Endothelial cell of umbilical vein (primary cell): ENCODE measurements around the gene MYH15. TPM values are rescaled to one million over a fixed set of nuclear protein-coding genes. Genes with fewer than 3 reads are reported as not detected.

ENCODE experiments used
- BruUV-seq: library from RNA; stranded (reverse); fragments of 400-500 nt; replicated peaks from 2 replicates; lab custom pipeline; 2021; lab: Mats Ljungman, UMichigan
- CTCF ChIA-PET: fragments of 300-600, 350-600 bp; sonication (Branson Sonifier 250); formaldehyde crosslinking; loops from one replicate; lab custom pipeline; 2021; ENCODE audit warnings: antibody characterized with exemption, inconsistent platforms; lab: Charles Lee
- POLR2A ChIA-PET: fragments of 300-600, 350-600 bp; sonication (Branson Sonifier 250); formaldehyde crosslinking; loops from one replicate; lab custom pipeline; 2021; ENCODE audit warnings: antibody characterized with exemption, inconsistent platforms; lab: Charles Lee
- DNase-seq: peaks from one replicate; pipeline ENCODE4 v3.0.0-alpha.2; 2011; ENCODE audit warnings: low read depth, low spot score
- FAIRE-seq: peaks from 2 replicates; lab custom pipeline; 2011; peaks lifted over from hg19 to GRCh38; lab: Jason Lieb, UNC
- H2AFZ ChIP-seq: 2 replicates; pipeline ENCODE4 v1.6.0; 2012; ENCODE audit warnings: low read depth, low read length, control low read depth, inconsistent platforms
- H3K27ac ChIP-seq: 2 replicates; pipeline ENCODE4 v1.5.1; 2011; ENCODE audit warnings: low read depth, mild to moderate bottlenecking, control low read depth, low read length, moderate library complexity; ENCODE audit not compliant: insufficient read depth
- H3K27me3 ChIP-seq, 2 experiments: 2 replicates each; pipeline versions ENCODE4 v1.6.0 to v1.6.1; 2011; ENCODE audit warnings: low read length in 2 of 2, mixed read lengths in 1 of 2; ENCODE audit not compliant: control insufficient read depth in 2 of 2, insufficient read depth in 2 of 2
- H3K36me3 ChIP-seq, 2 experiments: 2 replicates in 1 of 2; 3 replicates in 1 of 2; pipeline ENCODE4 v1.5.1; 2011; ENCODE audit warnings: low read length in 2 of 2, mild to moderate bottlenecking in 1 of 2, moderate library complexity in 1 of 2; ENCODE audit not compliant: control insufficient read depth in 2 of 2, insufficient read depth in 2 of 2; ENCODE audit errors: extremely low read depth in 1 of 2
- H3K4me1 ChIP-seq: 3 replicates; pipeline ENCODE4 v1.5.1; 2011; ENCODE audit warnings: mild to moderate bottlenecking, low read length; ENCODE audit not compliant: control insufficient read depth, insufficient read depth; ENCODE audit errors: extremely low read depth
- H3K4me2 ChIP-seq: 2 replicates; pipeline ENCODE4 v1.6.1; 2011; ENCODE audit warnings: low read length, control low read depth, mixed read lengths; ENCODE audit not compliant: insufficient read depth
- H3K4me3 ChIP-seq, 3 experiments: fragments of 200-600 bp in 1 of 3; sonication (generic), shearing (Covaris generic) in 1 of 3; replicated peaks in 1 of 3; 2 replicates each; pipeline ENCODE4 v1.5.1; 2011 to 2016; ENCODE audit warnings: control low read depth in 3 of 3, low read length in 3 of 3, mild to moderate bottlenecking in 2 of 3, inconsistent platforms in 1 of 3, low read depth in 1 of 3, moderate library complexity in 1 of 3; ENCODE audit not compliant: insufficient read depth in 1 of 3
- H3K79me2 ChIP-seq: 2 replicates; pipeline ENCODE4 v1.6.0; 2012; ENCODE audit warnings: low read length, inconsistent platforms; ENCODE audit not compliant: control insufficient read depth, insufficient read depth
- H3K9ac ChIP-seq: replicated peaks from 2 replicates; pipeline ENCODE3; 2011; ENCODE audit warnings: low read length, control low read depth; ENCODE audit not compliant: insufficient read depth; ENCODE audit errors: extremely low read depth
- H3K9me1 ChIP-seq: replicated peaks from 3 replicates; pipeline ENCODE4 v1.6.0; 2011; ENCODE audit warnings: mild to moderate bottlenecking, low read length; ENCODE audit not compliant: control insufficient read depth, insufficient read depth; ENCODE audit errors: extremely low read depth
- H3K9me3 ChIP-seq: replicated peaks from 2 replicates; pipeline ENCODE4 v1.5.1; 2012; ENCODE audit warnings: low read length, inconsistent platforms; ENCODE audit not compliant: control insufficient read depth, insufficient read depth
- H4K20me1 ChIP-seq: replicated peaks from 2 replicates; pipeline ENCODE3; 2011; ENCODE audit warnings: mild to moderate bottlenecking, low read length; ENCODE audit not compliant: control insufficient read depth, insufficient read depth; ENCODE audit errors: extremely low read depth
- CTCF ChIP-seq, 2 donors: IDR thresholded peaks; 1 replicate in 1 of 2; 2 replicates in 1 of 2; pipeline ENCODE4 v1.5.1; 2011; ENCODE audit warnings: low read length in 2 of 2, mild to moderate bottlenecking in 2 of 2, moderate library complexity in 2 of 2, control low read depth in 1 of 2, inconsistent platforms in 1 of 2, low read depth in 1 of 2; ENCODE audit not compliant: insufficient read depth in 1 of 2; ENCODE audit errors: extremely low read depth in 1 of 2
- EZH2 ChIP-seq: IDR thresholded peaks from 2 replicates; pipeline ENCODE4 v1.6.1; 2012; ENCODE audit warnings: borderline replicate concordance, low read depth, mild to moderate bottlenecking, moderate library complexity, low read length, inconsistent platforms; ENCODE audit not compliant: severe bottlenecking
- FOS ChIP-seq: IDR thresholded peaks from 2 replicates; pipeline ENCODE4 v1.6.1; 2011; ENCODE audit warnings: mild to moderate bottlenecking, low read length, moderate library complexity, borderline replicate concordance; ENCODE audit not compliant: insufficient read depth
- GATA2 ChIP-seq: IDR thresholded peaks from 2 replicates; pipeline ENCODE4 v1.7.0; 2011; ENCODE audit warnings: low read depth, mild to moderate bottlenecking, moderate library complexity, mixed read lengths, low read length; ENCODE audit not compliant: insufficient read length, insufficient read depth
- JUN ChIP-seq: IDR thresholded peaks from 2 replicates; pipeline ENCODE4 v1.6.1; 2011; ENCODE audit warnings: borderline replicate concordance, low read depth; ENCODE audit not compliant: insufficient read length, insufficient read depth
- MAX ChIP-seq: IDR thresholded peaks from 2 replicates; pipeline ENCODE4 v1.6.1; 2011; ENCODE audit not compliant: insufficient read depth, insufficient read length
- MYC ChIP-seq: IDR thresholded peaks from one replicate; pipeline ENCODE4 v1.6.1; 2011; ENCODE audit warnings: mild to moderate bottlenecking, low read depth, low read length
- POLR2A ChIP-seq: IDR thresholded peaks from 2 replicates; pipeline ENCODE4 v1.6.1; 2012; ENCODE audit warnings: low read depth, mild to moderate bottlenecking, control low read depth, low read length
- POLR2AphosphoS5 ChIP-seq: IDR thresholded peaks from 2 replicates; pipeline ENCODE4 v1.6.1; 2012; ENCODE audit warnings: low read depth, mild to moderate bottlenecking, control low read depth, low read length, moderate library complexity; ENCODE audit not compliant: insufficient read depth
- dilution Hi-C: fragments of 300-500 bp; cut with MboI; formaldehyde crosslinking; loops from one replicate; pipeline ENCODE4 v1.15.0; 2019; ENCODE audit warnings: low sequenced_read_pairs; ENCODE audit not compliant: extremely low pct_ligation_motif_present
- intact Hi-C: fragments of 100-400 bp; cut with micrococcal nuclease; formaldehyde crosslinking; loops from one replicate; pipeline ENCODE4 v1.10.0; 2022
- polyA plus RNA-seq, 4 experiments: library from polyadenylated mRNA; depleted of rRNA in 3 of 4; stranded (reverse) in 3 of 4; unstranded in 1 of 4; fragments of >200 nt; gene quantifications; 2 replicates each; pipeline versions ENCODE4 v1.2.1 to v1.2.3, GENCODE V29; 2011 to 2012; ENCODE audit warnings: missing spikeins in 1 of 4
- total RNA-seq: library from RNA; stranded (reverse); gene quantifications from 2 replicates; pipeline ENCODE4 v1.2.3, GENCODE V29; 2021

MYH15 gene
- total and polyA plus RNA-seq, 2 donors (not counting 3 experiments of a cell fraction or from before 2014, with no cell fraction given) = 0.27 TPM; not detected in 1

GRCh38 chr3:108401836-108402235 is 108.6 kb downstream of the MYH15 start:
- Histone ChIP-seq H3K27me3 (no peaks in the 10 kb centered on the region), H3K27ac (no peak overlapping the region), H3K9me1 (no peaks in the 10 kb centered on the region), H3K9ac (no peak overlapping the region), H3K4me2 (no peak overlapping the region), H3K4me3 (no peak overlapping the region), H3K36me3 (no peaks in the 10 kb centered on the region), H2AFZ (no peak overlapping the region), H3K4me1 (no peaks in the 10 kb centered on the region), H3K79me2 (no peaks in the 10 kb centered on the region), H4K20me1 (no peaks in the 10 kb centered on the region), H3K9me3 (no peaks in the 10 kb centered on the region)
- FAIRE-seq (no peak), DNase-seq (no peak)
- POLR2A ChIA-PET = no interaction called here
- intact Hi-C loops (no loop called here), dilution Hi-C loops (no loop called here)
- BruUV-seq = no TSS peak
- TF ChIP-seq EZH2 = no peak
- TF ChIP-seq GATA2 = no peak
- TF ChIP-seq JUN = no peak
- TF ChIP-seq MYC = no peak
- TF ChIP-seq MAX = no peak
- TF ChIP-seq FOS = no peak
- no peak for TF ChIP-seq POLR2AphosphoS5
- no peak for TF ChIP-seq CTCF (IDR thresholded peaks at IDR 0.05; ENCODE audit: extremely low read depth in 1 of 2, insufficient read depth in 1 of 2, low read depth in 1 of 2, low read length in 2 of 2)
- TF ChIP-seq POLR2A = no peak
- CTCF ChIA-PET = no interaction called here
